ENCODE data around the gene ADAMTSL1.

DNA sequence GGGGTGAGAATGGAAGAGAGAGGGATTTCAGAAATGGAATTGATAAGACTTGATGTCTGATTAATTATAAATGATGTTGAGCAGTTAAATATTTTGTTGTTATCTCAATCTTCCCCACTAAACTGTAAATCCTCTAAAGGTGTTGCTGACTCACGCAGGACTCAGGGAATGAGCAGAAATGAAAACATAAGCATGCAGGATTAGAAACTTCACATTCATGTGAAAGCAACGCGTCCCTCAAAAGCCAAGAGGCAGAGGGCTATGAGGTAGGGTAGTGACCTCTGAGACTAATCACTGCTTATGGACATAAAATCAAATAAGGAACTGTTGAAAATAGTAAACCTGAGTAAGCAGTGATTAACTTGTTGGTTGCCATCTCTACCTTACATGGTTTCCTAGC lies 21.1 kb downstream of the ADAMTSL1 start:
- TF ChIP-seq, protein P1, sequence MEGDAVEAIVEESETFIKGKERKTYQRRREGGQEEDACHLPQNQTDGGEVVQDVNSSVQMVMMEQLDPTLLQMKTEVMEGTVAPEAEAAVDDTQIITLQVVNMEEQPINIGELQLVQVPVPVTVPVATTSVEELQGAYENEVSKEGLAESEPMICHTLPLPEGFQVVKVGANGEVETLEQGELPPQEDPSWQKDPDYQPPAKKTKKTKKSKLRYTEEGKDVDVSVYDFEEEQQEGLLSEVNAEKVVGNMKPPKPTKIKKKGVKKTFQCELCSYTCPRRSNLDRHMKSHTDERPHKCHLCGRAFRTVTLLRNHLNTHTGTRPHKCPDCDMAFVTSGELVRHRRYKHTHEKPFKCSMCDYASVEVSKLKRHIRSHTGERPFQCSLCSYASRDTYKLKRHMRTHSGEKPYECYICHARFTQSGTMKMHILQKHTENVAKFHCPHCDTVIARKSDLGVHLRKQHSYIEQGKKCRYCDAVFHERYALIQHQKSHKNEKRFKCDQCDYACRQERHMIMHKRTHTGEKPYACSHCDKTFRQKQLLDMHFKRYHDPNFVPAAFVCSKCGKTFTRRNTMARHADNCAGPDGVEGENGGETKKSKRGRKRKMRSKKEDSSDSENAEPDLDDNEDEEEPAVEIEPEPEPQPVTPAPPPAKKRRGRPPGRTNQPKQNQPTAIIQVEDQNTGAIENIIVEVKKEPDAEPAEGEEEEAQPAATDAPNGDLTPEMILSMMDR (conservative IDR thresholded peaks at IDR 0.05; ENCODE audit: low read depth in 2 of 2) = no peak
- TF ChIP-seq POLR2AphosphoS5 (IDR thresholded peaks at IDR 0.05; ENCODE audit: low read depth) (no peak), EZH2phosphoT487 (IDR thresholded peaks at IDR 0.05; ENCODE audit: unreplicated experiment) (no peak), JUNB (IDR thresholded peaks at IDR 0.05; ENCODE audit: unreplicated experiment) (no peak), EZH2 (IDR thresholded peaks at IDR 0.05; ENCODE audit: low read depth, unreplicated experiment) (no peak), CREB1 (CRISPR knock-in tag; IDR thresholded peaks at IDR 0.05; ENCODE audit: low read depth) (no peak), ZNF331 (CRISPR knock-in tag; IDR thresholded peaks at IDR 0.05; ENCODE audit: low read depth) (no peak), NANOG (IDR thresholded peaks at IDR 0.05; ENCODE audit: borderline replicate concordance) (no peak), ZNF114 (CRISPR knock-in tag; IDR thresholded peaks at IDR 0.05) (no peak), STAT1 (IDR thresholded peaks at IDR 0.05; ENCODE audit: unreplicated experiment) (no peak)
- TF ChIP-seq, protein P2, sequence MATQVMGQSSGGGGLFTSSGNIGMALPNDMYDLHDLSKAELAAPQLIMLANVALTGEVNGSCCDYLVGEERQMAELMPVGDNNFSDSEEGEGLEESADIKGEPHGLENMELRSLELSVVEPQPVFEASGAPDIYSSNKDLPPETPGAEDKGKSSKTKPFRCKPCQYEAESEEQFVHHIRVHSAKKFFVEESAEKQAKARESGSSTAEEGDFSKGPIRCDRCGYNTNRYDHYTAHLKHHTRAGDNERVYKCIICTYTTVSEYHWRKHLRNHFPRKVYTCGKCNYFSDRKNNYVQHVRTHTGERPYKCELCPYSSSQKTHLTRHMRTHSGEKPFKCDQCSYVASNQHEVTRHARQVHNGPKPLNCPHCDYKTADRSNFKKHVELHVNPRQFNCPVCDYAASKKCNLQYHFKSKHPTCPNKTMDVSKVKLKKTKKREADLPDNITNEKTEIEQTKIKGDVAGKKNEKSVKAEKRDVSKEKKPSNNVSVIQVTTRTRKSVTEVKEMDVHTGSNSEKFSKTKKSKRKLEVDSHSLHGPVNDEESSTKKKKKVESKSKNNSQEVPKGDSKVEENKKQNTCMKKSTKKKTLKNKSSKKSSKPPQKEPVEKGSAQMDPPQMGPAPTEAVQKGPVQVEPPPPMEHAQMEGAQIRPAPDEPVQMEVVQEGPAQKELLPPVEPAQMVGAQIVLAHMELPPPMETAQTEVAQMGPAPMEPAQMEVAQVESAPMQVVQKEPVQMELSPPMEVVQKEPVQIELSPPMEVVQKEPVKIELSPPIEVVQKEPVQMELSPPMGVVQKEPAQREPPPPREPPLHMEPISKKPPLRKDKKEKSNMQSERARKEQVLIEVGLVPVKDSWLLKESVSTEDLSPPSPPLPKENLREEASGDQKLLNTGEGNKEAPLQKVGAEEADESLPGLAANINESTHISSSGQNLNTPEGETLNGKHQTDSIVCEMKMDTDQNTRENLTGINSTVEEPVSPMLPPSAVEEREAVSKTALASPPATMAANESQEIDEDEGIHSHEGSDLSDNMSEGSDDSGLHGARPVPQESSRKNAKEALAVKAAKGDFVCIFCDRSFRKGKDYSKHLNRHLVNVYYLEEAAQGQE (IDR thresholded peaks at IDR 0.05; ENCODE audit: unreplicated experiment) = no peak
- TF ChIP-seq, protein P3, sequence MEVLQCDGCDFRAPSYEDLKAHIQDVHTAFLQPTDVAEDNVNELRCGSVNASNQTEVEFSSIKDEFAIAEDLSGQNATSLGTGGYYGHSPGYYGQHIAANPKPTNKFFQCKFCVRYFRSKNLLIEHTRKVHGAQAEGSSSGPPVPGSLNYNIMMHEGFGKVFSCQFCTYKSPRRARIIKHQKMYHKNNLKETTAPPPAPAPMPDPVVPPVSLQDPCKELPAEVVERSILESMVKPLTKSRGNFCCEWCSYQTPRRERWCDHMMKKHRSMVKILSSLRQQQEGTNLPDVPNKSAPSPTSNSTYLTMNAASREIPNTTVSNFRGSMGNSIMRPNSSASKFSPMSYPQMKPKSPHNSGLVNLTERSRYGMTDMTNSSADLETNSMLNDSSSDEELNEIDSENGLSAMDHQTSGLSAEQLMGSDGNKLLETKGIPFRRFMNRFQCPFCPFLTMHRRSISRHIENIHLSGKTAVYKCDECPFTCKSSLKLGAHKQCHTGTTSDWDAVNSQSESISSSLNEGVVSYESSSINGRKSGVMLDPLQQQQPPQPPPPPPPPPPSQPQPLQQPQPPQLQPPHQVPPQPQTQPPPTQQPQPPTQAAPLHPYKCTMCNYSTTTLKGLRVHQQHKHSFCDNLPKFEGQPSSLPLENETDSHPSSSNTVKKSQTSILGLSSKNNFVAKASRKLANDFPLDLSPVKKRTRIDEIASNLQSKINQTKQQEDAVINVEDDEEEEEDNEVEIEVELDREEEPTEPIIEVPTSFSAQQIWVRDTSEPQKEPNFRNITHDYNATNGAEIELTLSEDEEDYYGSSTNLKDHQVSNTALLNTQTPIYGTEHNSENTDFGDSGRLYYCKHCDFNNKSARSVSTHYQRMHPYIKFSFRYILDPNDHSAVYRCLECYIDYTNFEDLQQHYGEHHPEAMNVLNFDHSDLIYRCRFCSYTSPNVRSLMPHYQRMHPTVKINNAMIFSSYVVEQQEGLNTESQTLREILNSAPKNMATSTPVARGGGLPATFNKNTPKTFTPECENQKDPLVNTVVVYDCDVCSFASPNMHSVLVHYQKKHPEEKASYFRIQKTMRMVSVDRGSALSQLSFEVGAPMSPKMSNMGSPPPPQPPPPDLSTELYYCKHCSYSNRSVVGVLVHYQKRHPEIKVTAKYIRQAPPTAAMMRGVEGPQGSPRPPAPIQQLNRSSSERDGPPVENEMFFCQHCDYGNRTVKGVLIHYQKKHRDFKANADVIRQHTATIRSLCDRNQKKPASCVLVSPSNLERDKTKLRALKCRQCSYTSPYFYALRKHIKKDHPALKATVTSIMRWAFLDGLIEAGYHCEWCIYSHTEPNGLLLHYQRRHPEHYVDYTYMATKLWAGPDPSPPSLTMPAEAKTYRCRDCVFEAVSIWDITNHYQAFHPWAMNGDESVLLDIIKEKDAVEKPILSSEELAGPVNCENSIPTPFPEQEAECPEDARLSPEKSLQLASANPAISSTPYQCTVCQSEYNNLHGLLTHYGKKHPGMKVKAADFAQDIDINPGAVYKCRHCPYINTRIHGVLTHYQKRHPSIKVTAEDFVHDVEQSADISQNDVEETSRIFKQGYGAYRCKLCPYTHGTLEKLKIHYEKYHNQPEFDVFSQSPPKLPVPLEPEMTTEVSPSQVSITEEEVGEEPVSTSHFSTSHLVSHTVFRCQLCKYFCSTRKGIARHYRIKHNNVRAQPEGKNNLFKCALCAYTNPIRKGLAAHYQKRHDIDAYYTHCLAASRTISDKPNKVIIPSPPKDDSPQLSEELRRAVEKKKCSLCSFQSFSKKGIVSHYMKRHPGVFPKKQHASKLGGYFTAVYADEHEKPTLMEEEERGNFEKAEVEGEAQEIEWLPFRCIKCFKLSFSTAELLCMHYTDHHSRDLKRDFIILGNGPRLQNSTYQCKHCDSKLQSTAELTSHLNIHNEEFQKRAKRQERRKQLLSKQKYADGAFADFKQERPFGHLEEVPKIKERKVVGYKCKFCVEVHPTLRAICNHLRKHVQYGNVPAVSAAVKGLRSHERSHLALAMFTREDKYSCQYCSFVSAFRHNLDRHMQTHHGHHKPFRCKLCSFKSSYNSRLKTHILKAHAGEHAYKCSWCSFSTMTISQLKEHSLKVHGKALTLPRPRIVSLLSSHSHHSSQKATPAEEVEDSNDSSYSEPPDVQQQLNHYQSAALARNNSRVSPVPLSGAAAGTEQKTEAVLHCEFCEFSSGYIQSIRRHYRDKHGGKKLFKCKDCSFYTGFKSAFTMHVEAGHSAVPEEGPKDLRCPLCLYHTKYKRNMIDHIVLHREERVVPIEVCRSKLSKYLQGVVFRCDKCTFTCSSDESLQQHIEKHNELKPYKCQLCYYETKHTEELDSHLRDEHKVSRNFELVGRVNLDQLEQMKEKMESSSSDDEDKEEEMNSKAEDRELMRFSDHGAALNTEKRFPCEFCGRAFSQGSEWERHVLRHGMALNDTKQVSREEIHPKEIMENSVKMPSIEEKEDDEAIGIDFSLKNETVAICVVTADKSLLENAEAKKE (CRISPR knock-in tag; IDR thresholded peaks at IDR 0.05) = no peak
- TF ChIP-seq, protein P4, sequence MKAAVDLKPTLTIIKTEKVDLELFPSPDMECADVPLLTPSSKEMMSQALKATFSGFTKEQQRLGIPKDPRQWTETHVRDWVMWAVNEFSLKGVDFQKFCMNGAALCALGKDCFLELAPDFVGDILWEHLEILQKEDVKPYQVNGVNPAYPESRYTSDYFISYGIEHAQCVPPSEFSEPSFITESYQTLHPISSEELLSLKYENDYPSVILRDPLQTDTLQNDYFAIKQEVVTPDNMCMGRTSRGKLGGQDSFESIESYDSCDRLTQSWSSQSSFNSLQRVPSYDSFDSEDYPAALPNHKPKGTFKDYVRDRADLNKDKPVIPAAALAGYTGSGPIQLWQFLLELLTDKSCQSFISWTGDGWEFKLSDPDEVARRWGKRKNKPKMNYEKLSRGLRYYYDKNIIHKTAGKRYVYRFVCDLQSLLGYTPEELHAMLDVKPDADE (IDR thresholded peaks at IDR 0.05) = no peak
